H9 (cell line): ENCODE results near the gene GPR141. TPM values are rescaled to one million over a fixed set of nuclear protein-coding genes. Genes with fewer than 3 reads are reported as not detected.

Source experiments
- DNase-seq: peaks from one replicate; pipeline ENCODE4 v3.0.0-alpha.2; 2017
- H2AFZ ChIP-seq: one replicate; pipeline ENCODE4 v1.6.1; 2013; ENCODE audit warnings: mild to moderate bottlenecking, low read length, control low read depth, moderate library complexity
- H2AK5ac ChIP-seq: 2 replicates; pipeline ENCODE4 v1.6.1; 2013; ENCODE audit warnings: low read length, control low read depth, mixed read lengths; ENCODE audit not compliant: insufficient read length
- H2BK120ac ChIP-seq: one replicate; pipeline ENCODE4 v1.6.1; 2013; ENCODE audit warnings: low read depth, mild to moderate bottlenecking, low read length, control low read depth, inconsistent platforms; ENCODE audit not compliant: poor library complexity, severe bottlenecking
- H2BK12ac ChIP-seq: 2 replicates; pipeline ENCODE4 v1.6.1; 2013; ENCODE audit warnings: low read length, control low read depth, mixed read lengths, low read depth; ENCODE audit not compliant: insufficient read length
- H2BK15ac ChIP-seq: 2 replicates; pipeline ENCODE4 v1.6.1; 2013; ENCODE audit warnings: low read depth, low read length, control low read depth
- H2BK20ac ChIP-seq: one replicate; pipeline ENCODE4 v1.6.1; 2013; ENCODE audit warnings: low read depth, mild to moderate bottlenecking, low read length, control low read depth, inconsistent platforms; ENCODE audit not compliant: poor library complexity, severe bottlenecking
- H2BK5ac ChIP-seq: 2 replicates; pipeline ENCODE4 v1.6.1; 2013; ENCODE audit warnings: low read length, control low read depth, mixed read lengths; ENCODE audit not compliant: insufficient read length
- H3K14ac ChIP-seq: 2 replicates; pipeline ENCODE4 v1.6.1; 2013; ENCODE audit warnings: low read length, control low read depth; ENCODE audit not compliant: insufficient read depth
- H3K18ac ChIP-seq: 2 replicates; pipeline ENCODE4 v1.6.1; 2013; ENCODE audit warnings: low read depth, mild to moderate bottlenecking, mixed read lengths, low read length, control low read depth; ENCODE audit not compliant: insufficient read length
- H3K23ac ChIP-seq: 2 replicates; pipeline ENCODE4 v1.6.1; 2013; ENCODE audit warnings: low read length, control low read depth, mixed read lengths, low read depth; ENCODE audit not compliant: insufficient read length
- H3K23me2 ChIP-seq: 2 replicates; pipeline ENCODE4 v1.6.1; 2013; ENCODE audit warnings: low read depth, mild to moderate bottlenecking, mixed read lengths, low read length, control low read depth; ENCODE audit not compliant: insufficient read length, poor library complexity, severe bottlenecking
- H3K27ac ChIP-seq: 2 replicates; pipeline ENCODE4 v1.5.1; 2013; ENCODE audit warnings: low read length, control low read depth, mixed read lengths, low read depth; ENCODE audit not compliant: insufficient read length
- H3K27me3 ChIP-seq: 2 replicates; pipeline ENCODE4 v1.6.1; 2013; ENCODE audit warnings: low read length, control low read depth, inconsistent platforms; ENCODE audit not compliant: insufficient read depth
- H3K4ac ChIP-seq: 2 replicates; pipeline ENCODE4 v1.6.1; 2013; ENCODE audit warnings: low read depth, mild to moderate bottlenecking, control low read depth, inconsistent platforms, low read length, moderate library complexity
- H3K4me1 ChIP-seq: 2 replicates; pipeline ENCODE4 v1.6.1; 2013; ENCODE audit warnings: low read length, control low read depth, inconsistent platforms; ENCODE audit not compliant: insufficient read depth
- H3K4me2 ChIP-seq: 2 replicates; pipeline ENCODE4 v1.6.1; 2013; ENCODE audit warnings: low read length, control low read depth, mixed read lengths; ENCODE audit not compliant: insufficient read length, insufficient read depth
- H3K56ac ChIP-seq: 2 replicates; pipeline ENCODE4 v1.6.1; 2013; ENCODE audit warnings: low read depth, mild to moderate bottlenecking, mixed read lengths, low read length, control low read depth; ENCODE audit not compliant: insufficient read length
- H3K79me1 ChIP-seq: 2 replicates; pipeline ENCODE4 v1.6.1; 2013; ENCODE audit warnings: low read depth, mild to moderate bottlenecking, moderate library complexity, low read length, control low read depth, inconsistent platforms; ENCODE audit not compliant: insufficient read depth, poor library complexity, severe bottlenecking
- H3K79me2 ChIP-seq: 2 replicates; pipeline ENCODE4 v1.6.1; 2013; ENCODE audit warnings: low read length, control low read depth, inconsistent platforms; ENCODE audit not compliant: insufficient read depth
- H3K9ac ChIP-seq: 2 replicates; pipeline ENCODE4 v1.6.1; 2013; ENCODE audit warnings: low read length, control low read depth, mixed read lengths; ENCODE audit not compliant: insufficient read length; ENCODE audit errors: extremely low read depth
- H3K9me3 ChIP-seq: one replicate; pipeline ENCODE4 v1.6.1; 2013; ENCODE audit warnings: low read depth, low read length, inconsistent platforms; ENCODE audit not compliant: control insufficient read depth
- H3T11ph ChIP-seq: one replicate; pipeline ENCODE4 v1.6.1; 2013; ENCODE audit warnings: mild to moderate bottlenecking, low read length, control low read depth, inconsistent platforms
- H4K20me1 ChIP-seq: one replicate; pipeline ENCODE4 v1.6.1; 2013; ENCODE audit not compliant: control insufficient read depth, insufficient read length, insufficient read depth
- H4K5ac ChIP-seq: 2 replicates; pipeline ENCODE4 v1.6.1; 2013; ENCODE audit warnings: low read depth, mild to moderate bottlenecking, mixed read lengths, low read length, control low read depth; ENCODE audit not compliant: insufficient read length
- H4K8ac ChIP-seq: replicated peaks from 2 replicates; pipeline ENCODE4 v1.6.1; 2013; ENCODE audit warnings: low read length, control low read depth, mixed read lengths, low read depth; ENCODE audit not compliant: insufficient read length
- H4K91ac ChIP-seq: 2 replicates; pipeline ENCODE4 v1.6.1; 2013; ENCODE audit warnings: low read depth, mild to moderate bottlenecking, moderate library complexity, mixed read lengths, low read length, control low read depth; ENCODE audit not compliant: insufficient read length
- H3K27ac Mint-ChIP-seq, 3 experiments: 2 replicates in 2 of 3; 3 replicates in 1 of 3; pipeline ENCODE4 v1.8.0; 2020 to 2021; ENCODE audit warnings: mixed read lengths in 3 of 3, mild to moderate bottlenecking in 1 of 3, moderate library complexity in 1 of 3
- H3K27me3 Mint-ChIP-seq: 2 replicates; pipeline ENCODE4 v1.8.0; 2021; ENCODE audit warnings: low read depth, mild to moderate bottlenecking, moderate library complexity, mixed read lengths
- H3K36me3 Mint-ChIP-seq, 3 experiments: 2 replicates in 2 of 3; 3 replicates in 1 of 3; pipeline ENCODE4 v1.8.0; 2020 to 2021; ENCODE audit warnings: low read depth in 3 of 3, mixed read lengths in 3 of 3; ENCODE audit not compliant: insufficient read depth in 1 of 3
- H3K4me1 Mint-ChIP-seq, 2 experiments: 2 replicates each; pipeline ENCODE4 v1.8.0; 2020; ENCODE audit warnings: mixed read lengths in 2 of 2
- H3K4me3 Mint-ChIP-seq, 2 experiments: 2 replicates in 1 of 2; 3 replicates in 1 of 2; pipeline ENCODE4 v1.8.0; 2020 to 2021; ENCODE audit warnings: mild to moderate bottlenecking in 2 of 2, mixed read lengths in 2 of 2, moderate library complexity in 1 of 2
- H3K9me3 Mint-ChIP-seq, 2 experiments: 2 replicates in 1 of 2; 3 replicates in 1 of 2; pipeline ENCODE4 v1.8.0; 2020; ENCODE audit warnings: mild to moderate bottlenecking in 2 of 2, mixed read lengths in 2 of 2, moderate library complexity in 1 of 2
- CTCF ChIP-seq: fragments of 200-600 bp; sonication (generic); conservative IDR thresholded peaks from 3 replicates; pipeline ENCODE4 v1.8.0; 2021; ENCODE audit warnings: antibody characterized with exemption, mild to moderate bottlenecking
- total RNA-seq: library from RNA; stranded (reverse); gene quantifications from 2 replicates; pipeline ENCODE4 v1.2.1, GENCODE V29; 2021

GPR141 gene
- total RNA-seq, 1 experiment from 2014 or later, result 0.50 TPM

DNA sequence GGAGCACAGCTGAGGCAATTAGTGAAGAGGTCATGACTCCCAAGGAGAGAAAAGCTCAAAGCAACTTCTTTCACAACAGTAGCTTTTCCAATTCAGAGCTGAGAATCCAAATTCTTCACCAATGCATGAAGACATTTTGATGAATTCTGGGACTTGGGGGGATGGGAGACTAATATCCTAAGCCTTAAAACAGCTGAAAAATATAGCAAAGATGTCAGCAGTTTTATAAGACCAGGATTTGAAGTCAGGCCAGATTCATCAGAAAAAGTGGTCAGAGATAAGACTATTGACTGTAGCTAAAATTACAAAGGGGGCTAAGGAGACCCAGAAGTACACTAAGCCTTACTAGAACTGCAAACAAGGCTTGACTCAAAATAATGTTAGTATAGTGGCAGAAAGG lies 51.6 kb downstream of the GPR141 start:
- no peak overlapping the region for H3K4me2 ChIP-seq
- H2BK5ac ChIP-seq, result no peak overlapping the region
- no peak for DNase-seq
- H3K14ac ChIP-seq, result no peak overlapping the region
- Mint-ChIP-seq H3K4me1 (peaks cover 0 to 3% of the 10 kb centered on the region in 2 experiments; a peak in 2 of 4 replicates), H3K27ac (no peak overlapping the region), H3K9me3 (no peaks in the 10 kb centered on the region), H3K4me3 (no peak overlapping the region), H3K27me3 (no peaks in the 10 kb centered on the region), H3K36me3 (no peaks in the 10 kb centered on the region)
- H3K23me2 ChIP-seq, result no peaks in the 10 kb centered on the region
- H4K5ac ChIP-seq, result no peak overlapping the region
- no peak overlapping the region for H3K18ac ChIP-seq
- H3K79me2 ChIP-seq, result no peaks in the 10 kb centered on the region
- H3T11ph ChIP-seq, result no peak overlapping the region
- no peaks in the 10 kb centered on the region for H3K27me3 ChIP-seq
- no peak overlapping the region for H3K23ac ChIP-seq
- no peaks in the 10 kb centered on the region for H4K20me1 ChIP-seq
- H3K56ac ChIP-seq, result no peak overlapping the region
- no peak overlapping the region for H2AFZ ChIP-seq
- no peak overlapping the region for H3K27ac ChIP-seq
- H4K91ac ChIP-seq, result no peak overlapping the region
- no peaks in the 10 kb centered on the region for H3K79me1 ChIP-seq
- no peaks in the 10 kb centered on the region for H3K9me3 ChIP-seq
- H4K8ac ChIP-seq, result no peak overlapping the region
- no peak for TF ChIP-seq CTCF
- no peak overlapping the region for H2BK12ac ChIP-seq
- H3K9ac ChIP-seq, result no peak overlapping the region
- H2BK20ac ChIP-seq, result no peak overlapping the region
- H2BK15ac ChIP-seq, result no peak overlapping the region
- no peak overlapping the region for H3K4ac ChIP-seq
- H3K4me1 ChIP-seq, result no peaks in the 10 kb centered on the region
- no peak overlapping the region for H2BK120ac ChIP-seq
- no peak overlapping the region for H2AK5ac ChIP-seq
